B cell (primary cell): ENCODE data around the gene SYNJ2. TPM values are rescaled to one million over a fixed set of nuclear protein-coding genes. Genes with fewer than 3 reads are reported as not detected.

Experiments used
- ATAC-seq: fragments of 200-7000 bp; cut with Tn5 transposase; one replicate; pipeline ENCODE4 v1.10.0; 2021; ENCODE audit warnings: low read depth, mild to moderate bottlenecking, moderate number of reproducible peaks, moderate library complexity
- CTCF ChIA-PET: fragments of 350-600 bp; sonication (Branson Sonifier 250); formaldehyde crosslinking; loops from one replicate; lab custom pipeline; 2021; ENCODE audit warnings: antibody characterized with exemption, inconsistent platforms; lab: Charles Lee
- POLR2A ChIA-PET: fragments of 350-600 bp; sonication (Branson Sonifier 250); formaldehyde crosslinking; loops from one replicate; lab custom pipeline; 2021; ENCODE audit warnings: antibody characterized with exemption; lab: Charles Lee
- DNase-seq: peaks from one replicate; pipeline ENCODE4 v3.0.0; 2013
- H2AFZ ChIP-seq: 2 replicates; pipeline ENCODE4 v1.6.1; 2012; ENCODE audit warnings: mild to moderate bottlenecking, low read depth, low read length; ENCODE audit not compliant: insufficient read depth, poor library complexity, severe bottlenecking
- H3K27ac ChIP-seq, 2 donors: 1 replicate in 1 of 2; 2 replicates in 1 of 2; pipeline ENCODE4 v1.5.1; 2012 to 2013; ENCODE audit warnings: low read length in 2 of 2, mild to moderate bottlenecking in 2 of 2, moderate library complexity in 1 of 2
- H3K27me3 ChIP-seq, 4 experiments: fragments of 200-600 bp in 1 of 4; sonication (generic) in 1 of 4; replicated peaks in 1 of 4; 1 replicate in 2 of 4; 2 replicates in 2 of 4; pipeline versions ENCODE4 v1.6.1 to v1.7.0; 2013 to 2016; ENCODE audit warnings: low read length in 3 of 4, mild to moderate bottlenecking in 2 of 4, mixed read lengths in 1 of 4, moderate library complexity in 1 of 4; ENCODE audit not compliant: insufficient read depth in 4 of 4, control insufficient read depth in 3 of 4; ENCODE audit errors: control extremely low read depth in 1 of 4
- H3K36me3 ChIP-seq, 2 experiments: replicated peaks in 1 of 2; 1 replicate in 1 of 2; 2 replicates in 1 of 2; pipeline versions ENCODE4 v1.6.1 to v1.7.1; 2013; ENCODE audit warnings: low read length in 1 of 2; ENCODE audit not compliant: insufficient read depth in 2 of 2, control insufficient read depth in 1 of 2; ENCODE audit errors: control extremely low read depth in 1 of 2, extremely low read depth in 1 of 2
- H3K4me1 ChIP-seq, 2 donors: fragments of 200-600 bp in 1 of 2; sonication (generic) in 1 of 2; 1 replicate in 1 of 2; 2 replicates in 1 of 2; pipeline versions ENCODE4 v1.5.1 to v1.6.1; 2013 to 2017; ENCODE audit warnings: low read length in 2 of 2; ENCODE audit not compliant: control insufficient read depth in 2 of 2, insufficient read depth in 2 of 2
- H3K4me2 ChIP-seq: replicated peaks from 2 replicates; pipeline ENCODE3; 2012; ENCODE audit warnings: mild to moderate bottlenecking, low read depth, low read length; ENCODE audit not compliant: poor library complexity, severe bottlenecking
- H3K4me3 ChIP-seq, 5 experiments: fragments of 200-600 bp in 1 of 5; sonication (generic) in 1 of 5; 1 replicate in 3 of 5; 2 replicates in 2 of 5; pipeline versions ENCODE4 v1.5.1 to v1.7.0; 2011 to 2016; ENCODE audit warnings: low read length in 4 of 5, mild to moderate bottlenecking in 4 of 5, low read depth in 2 of 5, control low read depth in 1 of 5, moderate library complexity in 1 of 5; ENCODE audit not compliant: insufficient read depth in 1 of 5; ENCODE audit errors: control extremely low read depth in 1 of 5, extremely low read depth in 1 of 5
- H3K79me2 ChIP-seq: fragments of 200-600 bp; sonication (generic); one replicate; pipeline ENCODE4 v1.6.0; 2016; ENCODE audit warnings: low read length; ENCODE audit not compliant: control insufficient read depth, insufficient read depth
- H3K9ac ChIP-seq: fragments of 200-600 bp; sonication (generic); 2 replicates; pipeline ENCODE4 v1.6.1; 2017; ENCODE audit warnings: mild to moderate bottlenecking, low read length, moderate library complexity
- H3K9me3 ChIP-seq, 3 donors: one replicate each; pipeline versions ENCODE4 v1.6.1 to v1.7.1; 2013; ENCODE audit warnings: low read length in 2 of 3; ENCODE audit not compliant: control insufficient read depth in 2 of 3, insufficient read depth in 1 of 3; ENCODE audit errors: control extremely low read depth in 1 of 3
- H4K20me1 ChIP-seq: 2 replicates; pipeline ENCODE4 v1.6.0; 2012; ENCODE audit warnings: mild to moderate bottlenecking, low read length; ENCODE audit not compliant: insufficient read depth, control insufficient read depth, poor library complexity, severe bottlenecking
- H3K27ac Mint-ChIP-seq: one replicate; pipeline ENCODE4 v1.8.0; 2021; ENCODE audit warnings: mixed read lengths
- H3K27me3 Mint-ChIP-seq: one replicate; pipeline ENCODE4 v1.8.0; 2021; ENCODE audit warnings: mixed read lengths
- H3K4me1 Mint-ChIP-seq: one replicate; pipeline ENCODE4 v1.8.0; 2021; ENCODE audit warnings: mixed read lengths
- H3K4me3 Mint-ChIP-seq: one replicate; pipeline ENCODE4 v1.8.0; 2021; ENCODE audit warnings: mixed read lengths
- H3K9me3 Mint-ChIP-seq: one replicate; pipeline ENCODE4 v1.8.0; 2022; ENCODE audit warnings: mixed read lengths; ENCODE audit not compliant: insufficient read depth
- CTCF ChIP-seq: fragments of 200-600 bp; IDR thresholded peaks from one replicate; pipeline ENCODE4 v1.8.0; 2022; ENCODE audit warnings: antibody characterized with exemption, mild to moderate bottlenecking
- EZH2 ChIP-seq: IDR thresholded peaks from 2 replicates; pipeline ENCODE4 v1.6.1; 2012; ENCODE audit warnings: borderline replicate concordance, low read depth, mild to moderate bottlenecking, moderate library complexity, low read length; ENCODE audit not compliant: insufficient read depth, poor library complexity, severe bottlenecking
- WGBS: methylation state at CpG from one replicate; pipeline ENCODE4 v1.1.5; 2013; ENCODE audit warnings: missing lambda C conversion rate; ENCODE audit not compliant: insufficient coverage; 5-methylcytosine and 5-hydroxymethylcytosine counted together
- intact Hi-C: fragments of 100-400 bp; cut with micrococcal nuclease; formaldehyde crosslinking; loops from one replicate; pipeline ENCODE4 v1.10.0; 2022
- polyA plus RNA-seq: library from polyadenylated mRNA; depleted of rRNA; stranded (reverse); fragments of >200 nt; gene quantifications from 2 replicates; pipeline ENCODE4 v1.2.3, GENCODE V29; 2012
- total RNA-seq, 2 donors: library from RNA; stranded (reverse); fragments of 120-200 nt in 1 of 2; gene quantifications; 1 replicate in 1 of 2; 2 replicates in 1 of 2; pipeline versions ENCODE4 v1.2.3 to v1.2.4, GENCODE V29; 2013 to 2022

The SYNJ2 gene
- total and polyA plus RNA-seq, 2 donors (not counting 1 experiment from before 2014, with no cell fraction given): 5.2 to 11.4 TPM

GRCh38 chr6:157944983-157945931, 36.4 kb upstream of the SYNJ2 start:
- H3K9ac ChIP-seq: no peak overlapping the region
- no peaks in the 10 kb centered on the region for H3K27me3 Mint-ChIP-seq
- 97% methylated on average over 6 of the region's 14 CpGs for WGBS

More at GRCh38 chr6:157944983-157945931, 36.4 kb upstream of the SYNJ2 start:
- no peak overlapping the region for H3K27ac ChIP-seq
- no peak overlapping the region for H3K4me3 ChIP-seq
- intact Hi-C loops: no loop called here
- POLR2A ChIA-PET: no interaction called here
- no peaks in the 10 kb centered on the region for H4K20me1 ChIP-seq
- no peak overlapping the region for H2AFZ ChIP-seq
- Mint-ChIP-seq H3K9me3 (peaks cover 2% of the 10 kb centered on the region), H3K4me1 (no peaks in the 10 kb centered on the region), H3K4me3 (no peak overlapping the region), H3K27ac (no peak overlapping the region)
- peaks cover 0 to 4% (median 0%) of the 10 kb centered on the region in 3 donors for H3K9me3 ChIP-seq
- peaks cover 0 to 43% of the 10 kb centered on the region in 2 experiments for H3K36me3 ChIP-seq
- no peak for DNase-seq
- H3K4me2 ChIP-seq: no peak overlapping the region
- H3K27me3 ChIP-seq: no peaks in the 10 kb centered on the region
- no peak for ATAC-seq
- CTCF ChIA-PET: interaction anchor here (1.1 to 2.8 kb wide), 2 partner anchors 129 to 189 kb away, joined by 3 to 19 read pairs; no protein-coding TSS in a partner anchor
- TF ChIP-seq EZH2 (no peak), CTCF (no peak)
- H3K79me2 ChIP-seq: no peaks in the 10 kb centered on the region
- H3K4me1 ChIP-seq: no peaks in the 10 kb centered on the region
